GM12872 (cell line): ENCODE data around the gene TPO.

Experiments used
- CTCF ChIP-seq: IDR thresholded peaks from 3 replicates; pipeline ENCODE4 v1.5.1; 2011; ENCODE audit warnings: low read depth, mild to moderate bottlenecking, low read length, moderate library complexity; ENCODE audit not compliant: insufficient read depth

Gene TPO

GRCh38 chr2:1422131-1422530, 8.9 kb downstream of the TPO start:
- TF ChIP-seq CTCF, result no peak

DNA sequence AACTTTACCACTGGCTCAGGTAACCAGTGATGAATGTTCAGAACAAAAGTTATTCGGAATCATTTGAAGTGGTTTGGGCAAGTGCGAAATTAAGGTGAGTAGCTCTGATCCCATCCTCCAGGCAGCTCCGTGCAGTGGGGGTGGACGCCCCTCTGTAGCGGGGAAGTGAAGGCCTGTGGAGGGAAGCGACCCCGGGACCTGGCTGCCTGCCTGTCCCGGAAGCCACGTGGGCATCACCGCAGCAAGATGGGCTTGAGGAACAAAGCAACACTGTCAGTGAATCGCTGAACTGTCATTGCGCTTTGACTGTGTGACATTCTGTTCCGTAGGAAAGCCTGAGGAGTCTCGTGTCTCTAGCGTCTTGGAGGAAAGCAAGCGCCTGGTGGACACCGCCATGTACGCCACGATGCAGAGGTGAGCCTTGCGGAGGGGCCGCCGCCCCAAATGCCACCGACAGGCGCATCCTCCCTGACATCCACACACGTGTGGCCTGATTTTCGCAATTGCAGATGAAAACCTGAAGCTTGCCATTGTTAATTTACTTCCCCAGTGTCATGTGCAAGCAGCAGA, 9.5 kb downstream of the TPO start:
- no peak for TF ChIP-seq CTCF

GRCh38 chr2:1427086-1427485, 13.8 kb downstream of the TPO start:
- no peak for TF ChIP-seq CTCF

GRCh38 chr2:1429895-1430294, 16.6 kb downstream of the TPO start:
- no peak for TF ChIP-seq CTCF

GRCh38 chr2:1430491-1430890, 17.2 kb downstream of the TPO start:
- TF ChIP-seq CTCF, result no peak

DNA sequence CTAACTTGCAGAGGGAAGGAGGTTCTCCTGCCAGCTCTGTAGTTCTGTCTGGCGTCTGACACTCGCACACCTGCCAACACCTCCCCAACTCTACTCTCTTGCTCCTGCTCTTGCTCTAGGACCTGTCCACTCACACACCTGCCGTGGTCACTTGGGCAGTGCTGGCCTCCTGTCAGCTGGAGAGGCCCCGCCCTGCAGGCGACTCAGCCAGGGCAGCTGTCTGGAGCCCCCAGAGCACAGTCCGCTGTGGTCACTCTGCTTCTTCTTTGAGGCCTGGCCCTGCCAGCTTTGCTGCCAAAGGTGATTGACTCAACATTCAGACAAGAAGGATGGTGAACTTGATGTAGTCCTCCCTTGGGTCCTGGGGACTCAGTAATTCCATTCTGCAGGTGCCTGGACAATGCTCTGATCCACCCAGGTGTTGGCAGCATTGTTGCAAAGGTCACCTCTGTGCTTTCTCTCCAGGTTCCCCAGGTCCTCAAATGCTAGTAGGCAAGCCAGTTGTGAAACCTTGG, 18.7 kb downstream of the TPO start:
- TF ChIP-seq CTCF, result no peak

DNA sequence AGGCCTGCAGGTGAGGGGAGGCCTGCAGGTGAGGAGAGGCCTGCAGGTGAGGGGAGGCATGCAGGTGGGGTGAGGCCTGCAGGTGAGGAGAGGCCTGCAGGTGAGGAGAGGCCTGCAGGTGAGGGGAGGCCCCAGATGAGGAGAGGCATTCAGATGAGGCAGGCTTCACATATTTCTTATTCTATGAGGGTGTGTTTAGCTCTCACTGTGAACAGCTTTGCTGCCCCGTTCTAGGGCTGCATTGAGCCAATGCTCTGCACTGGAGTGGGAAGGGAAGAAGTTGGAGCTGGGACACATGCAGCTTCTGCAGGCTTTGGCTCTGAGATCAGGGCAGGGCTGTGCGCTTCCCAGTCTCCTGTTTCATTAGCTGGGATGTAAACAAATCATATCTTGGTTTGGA, 19.5 kb downstream of the TPO start:
- no peak for TF ChIP-seq CTCF
